ENCODE data around the gene STK24.
"Not testable (repeated sequence)": the region's sequence is repeated elsewhere in the genome, so short reads cannot be mapped to it uniquely, and the experiment has no call there.

The STK24 gene

DNA sequence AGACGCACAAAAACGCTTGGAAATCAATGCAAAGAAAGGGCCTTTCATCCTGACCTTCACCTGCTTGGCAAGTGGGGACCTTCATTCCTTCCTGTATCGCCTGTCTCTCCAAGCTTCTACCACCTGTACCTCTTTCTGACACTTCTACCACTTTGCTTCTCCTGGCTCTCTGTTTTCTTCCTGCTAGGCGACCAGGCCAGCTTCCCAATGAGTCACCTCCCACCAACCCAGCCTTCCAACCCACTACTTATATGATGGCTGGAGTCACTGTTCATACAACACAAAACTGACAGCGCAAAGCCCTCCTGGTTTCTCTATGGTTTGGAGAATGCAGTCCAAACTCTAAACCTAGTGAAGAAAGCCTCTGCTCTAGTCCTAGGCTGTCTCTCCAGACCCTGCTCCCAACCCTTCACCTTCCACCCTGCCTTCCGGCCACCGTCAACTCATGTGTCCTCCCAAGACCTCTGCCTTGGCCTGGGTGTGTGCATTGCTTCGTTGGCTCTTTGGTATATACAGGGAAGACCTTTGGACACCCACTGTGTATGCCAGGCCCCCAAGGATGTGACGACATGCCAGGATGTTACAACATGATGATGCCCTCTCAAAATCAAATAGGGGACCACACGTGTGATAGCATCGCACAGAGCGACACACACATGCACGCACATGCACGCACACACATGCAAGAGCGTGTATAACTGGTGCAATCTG, 148.5 kb downstream of the STK24 start:
- no peak for DNase-seq

DNA sequence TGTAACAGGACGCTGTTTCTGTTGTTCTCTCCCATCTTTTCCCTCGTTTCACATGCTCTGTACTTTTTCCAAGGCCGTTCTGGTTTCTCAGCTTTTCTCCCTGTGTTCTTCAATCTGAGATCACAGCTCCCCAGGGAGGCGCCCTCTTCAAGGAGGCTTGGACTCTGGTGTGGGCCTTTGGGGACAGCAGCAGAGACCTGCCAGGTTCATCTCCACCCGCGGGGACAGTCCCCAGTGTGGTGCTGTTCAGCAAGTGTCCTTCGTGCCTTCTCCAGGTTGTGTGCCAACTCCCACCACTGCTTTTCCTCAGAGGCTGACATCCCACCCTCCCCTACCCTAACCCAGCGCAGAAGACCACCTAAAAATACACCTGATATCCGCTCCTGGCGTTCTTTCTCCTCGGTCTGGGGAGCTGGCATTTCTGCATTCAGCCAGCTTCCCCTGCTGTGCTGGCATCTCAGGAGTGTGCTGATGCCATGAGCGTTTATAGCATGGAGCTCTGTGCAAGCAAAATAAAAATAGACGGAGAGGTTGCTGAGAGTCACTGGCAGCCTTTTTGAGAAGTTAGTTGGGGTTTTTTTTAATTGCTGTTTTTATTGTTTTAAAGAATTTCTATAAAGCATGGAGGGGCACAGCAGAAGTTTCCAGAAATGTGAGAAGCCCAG, 149.4 kb downstream of the STK24 start:
- no peak for DNase-seq

DNA sequence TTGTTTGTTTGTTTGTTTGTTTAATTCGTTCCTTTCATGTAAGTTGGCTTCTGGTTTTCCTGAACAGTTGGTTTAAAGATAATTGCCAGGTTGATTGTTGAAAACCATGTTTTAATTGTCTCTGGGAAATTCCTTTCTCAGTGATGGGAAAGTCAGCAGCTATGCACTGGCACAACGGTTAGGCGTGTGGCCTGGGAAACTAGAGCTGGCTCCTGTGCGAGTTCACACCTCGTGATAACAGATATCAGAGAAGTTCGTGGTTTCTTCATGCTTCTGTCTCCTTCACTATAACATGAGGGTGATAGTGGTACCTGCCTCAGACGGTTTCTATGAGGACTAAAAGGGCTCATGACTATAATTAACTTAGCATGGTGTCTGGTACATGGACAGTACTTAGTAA, 153.5 kb downstream of the STK24 start:
- no peak for DNase-seq

- DNase-seq = no peak
These were observed 154.9 kb downstream of the STK24 start for GRCh38 chr13:98422046-98422445.

DNA sequence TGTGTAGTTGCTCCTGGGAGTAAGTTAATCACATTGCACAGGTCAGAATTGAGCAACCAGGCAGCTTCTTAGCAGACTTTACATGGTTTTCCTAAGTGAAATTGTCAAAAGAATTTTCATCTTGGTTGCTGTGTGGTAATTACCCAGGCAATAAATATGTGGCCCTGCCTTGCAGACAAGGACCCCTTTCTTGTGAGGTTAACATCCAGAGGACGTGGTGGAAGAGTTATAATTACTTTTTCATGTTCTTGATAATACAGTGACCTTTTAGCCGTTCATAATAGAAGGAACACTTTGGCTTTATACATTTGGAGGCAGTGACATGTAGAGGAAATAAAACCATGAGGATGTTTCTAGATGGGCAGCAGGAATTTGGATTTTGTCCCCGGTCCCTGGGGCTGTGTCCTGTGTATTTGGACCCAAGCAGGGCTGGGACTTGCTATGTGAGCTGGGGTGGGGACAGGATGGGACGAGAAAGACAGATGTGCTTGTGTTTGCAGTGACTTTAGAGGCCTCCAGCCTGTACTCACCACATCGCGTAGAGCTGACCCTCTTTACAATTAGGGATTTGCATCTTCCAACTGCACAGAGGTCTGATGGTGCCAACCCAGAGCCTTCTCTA, 156.2 kb downstream of the STK24 start:
- DNase-seq = no peak

DNA sequence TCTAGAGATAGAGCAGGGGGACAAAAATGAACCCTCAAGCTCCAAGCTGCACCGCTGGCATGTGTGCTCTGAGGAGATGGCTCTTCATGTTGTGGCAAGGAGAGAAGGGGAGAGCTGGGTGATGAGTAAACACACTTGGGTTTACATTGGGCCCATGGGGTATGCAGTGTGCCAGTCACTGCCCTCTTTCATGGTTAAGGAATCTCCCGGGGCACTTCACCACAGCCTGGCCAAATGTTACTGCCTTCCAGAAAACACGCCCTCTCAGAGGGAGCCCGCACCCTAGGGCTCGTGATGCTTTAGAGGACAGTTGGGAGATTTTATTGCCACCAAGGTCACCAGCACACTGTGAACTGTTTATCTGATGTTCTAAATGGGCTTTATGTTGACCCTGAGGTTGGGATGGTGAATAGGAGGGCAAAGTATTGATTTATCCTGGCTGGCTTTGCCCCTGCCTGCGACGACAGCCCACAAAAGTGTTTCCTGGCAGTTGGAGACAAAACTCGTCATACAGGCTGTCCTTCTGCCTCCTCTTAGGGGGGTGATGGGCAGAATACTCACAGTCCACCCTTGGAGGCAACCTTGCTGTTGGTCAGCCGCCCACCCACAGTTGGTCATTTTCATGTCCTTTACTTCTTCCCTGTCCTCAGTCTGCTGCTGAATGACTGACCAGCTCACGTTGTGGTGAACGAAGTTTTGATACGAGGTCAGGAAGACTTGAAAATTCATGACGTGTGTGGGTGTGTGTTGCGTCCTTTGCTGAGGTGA, 156.9 kb downstream of the STK24 start:
- no peak for DNase-seq

DNA sequence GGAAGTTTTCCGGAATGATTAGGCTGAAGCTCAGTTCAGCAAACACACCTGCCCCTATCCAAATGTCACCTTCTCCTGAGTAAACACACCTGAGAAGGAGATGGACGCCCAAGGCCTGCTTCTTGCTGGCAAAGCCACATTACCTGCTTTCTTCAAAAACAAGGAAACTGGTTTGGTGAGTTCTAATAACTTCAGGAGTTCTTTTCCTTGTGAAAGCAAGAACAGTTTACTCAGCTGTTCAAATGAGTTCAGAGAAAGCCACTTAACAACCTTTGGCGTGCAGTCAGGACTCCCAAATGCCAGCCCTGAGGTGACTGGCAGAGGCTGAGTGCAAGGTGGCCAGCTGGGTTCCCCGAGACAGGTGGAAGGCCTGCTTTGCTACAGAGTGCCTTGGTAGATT, 160.5 kb downstream of the STK24 start:
- DNase-seq = no peak

GRCh38 chr13:98415326-98416070, 161.4 kb downstream of the STK24 start:
- no peak for DNase-seq

DNA sequence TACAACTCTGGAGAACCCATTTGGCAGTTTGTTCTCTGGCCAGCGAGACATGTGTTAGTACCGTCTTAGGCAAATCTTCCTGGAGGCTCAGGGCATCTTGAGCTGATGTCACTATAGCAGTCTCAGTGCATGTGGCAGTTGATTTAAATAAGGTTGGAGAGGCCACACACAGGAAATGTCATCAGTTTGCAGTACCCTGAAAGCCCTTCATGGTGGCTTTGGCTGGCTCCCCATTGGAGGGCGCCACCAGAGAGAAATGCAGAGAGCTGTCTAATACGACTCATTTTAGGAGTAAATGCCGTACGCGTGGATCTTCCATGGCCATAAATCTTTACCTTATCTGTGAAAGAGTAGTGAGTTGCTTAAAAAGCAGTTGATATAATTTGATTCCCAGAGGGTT, 163.1 kb downstream of the STK24 start:
- DNase-seq = no peak

- DNase-seq = not testable (repeated sequence)
These were observed 163.6 kb downstream of the STK24 start for GRCh38 chr13:98413278-98413677.

GRCh38 chr13:98411617-98412265, 165.2 kb downstream of the STK24 start:
- no peak for DNase-seq

- no peak for DNase-seq
These were observed 165.9 kb downstream of the STK24 start for GRCh38 chr13:98411013-98411412.

GRCh38 chr13:98410612-98411011, 166.3 kb downstream of the STK24 start:
- no peak for DNase-seq

DNA sequence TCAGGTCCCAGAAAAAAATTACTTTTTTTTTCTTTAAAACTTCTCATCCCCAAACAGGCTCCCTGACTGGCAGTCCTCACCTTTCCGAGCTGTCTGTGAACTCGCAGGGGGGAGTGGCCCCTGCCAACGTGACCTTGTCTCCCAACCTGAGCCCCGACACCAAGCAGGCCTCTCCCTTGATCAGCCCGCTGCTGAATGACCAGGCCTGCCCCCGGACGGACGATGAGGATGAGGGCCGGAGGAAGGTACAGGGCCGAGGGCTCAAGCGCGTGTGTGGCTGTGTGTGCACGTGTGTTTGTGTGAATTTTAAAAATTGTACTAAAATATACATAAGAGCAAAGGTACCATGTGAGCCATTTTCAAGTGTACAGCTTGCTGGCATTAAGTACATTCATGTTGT, 167.6 kb downstream of the STK24 start:
- DNase-seq = no peak

DNA sequence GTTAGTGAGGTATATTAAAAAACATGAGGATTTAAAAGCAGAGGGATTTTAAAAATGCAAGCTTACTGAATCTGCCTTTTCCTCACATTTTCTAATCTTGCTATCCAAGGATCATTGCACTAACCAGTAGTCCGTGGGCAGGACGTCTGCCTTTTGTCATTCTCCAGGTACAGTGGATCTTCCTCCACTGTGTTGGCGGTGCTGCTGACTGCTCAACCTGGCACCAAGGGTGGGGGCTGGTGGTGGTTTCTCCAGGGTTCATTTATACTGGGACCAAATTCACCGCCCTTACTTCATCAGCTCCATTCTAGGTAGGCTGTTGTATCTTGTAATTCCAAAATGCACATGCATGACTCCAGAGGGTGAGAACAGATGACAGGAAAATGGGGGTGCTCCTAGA, 169.3 kb downstream of the STK24 start:
- DNase-seq = no peak

- no peak for DNase-seq
These were observed 169.9 kb downstream of the STK24 start for GRCh38 chr13:98406971-98407370.

- no peak for DNase-seq
These were observed 170.5 kb downstream of the STK24 start for GRCh38 chr13:98406427-98406826.

- DNase-seq = no peak
These were observed 171.1 kb downstream of the STK24 start for GRCh38 chr13:98405690-98406344.

DNA sequence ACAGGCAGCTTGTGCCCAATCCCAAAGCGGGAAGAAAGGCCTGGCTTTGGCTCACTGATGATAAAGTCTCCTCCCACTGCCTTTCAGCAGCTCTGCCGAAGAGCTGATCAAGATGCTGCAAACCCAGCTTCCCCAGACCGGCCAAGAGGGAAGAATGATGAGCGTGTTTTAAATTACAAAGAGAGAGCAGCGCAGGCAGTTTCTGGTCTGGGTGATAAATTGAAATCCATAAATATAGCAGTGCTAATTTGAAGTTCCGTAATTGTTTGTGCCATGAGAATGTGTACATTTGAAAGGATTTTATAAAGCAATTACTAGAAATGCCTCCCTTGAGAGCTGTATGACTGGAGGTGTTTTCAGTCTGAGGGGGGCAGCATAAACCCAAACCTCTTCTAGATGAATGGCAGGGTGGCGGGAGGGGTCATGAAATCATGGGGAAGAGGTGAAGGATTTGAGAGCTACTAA, 171.8 kb downstream of the STK24 start:
- no peak for DNase-seq

DNA sequence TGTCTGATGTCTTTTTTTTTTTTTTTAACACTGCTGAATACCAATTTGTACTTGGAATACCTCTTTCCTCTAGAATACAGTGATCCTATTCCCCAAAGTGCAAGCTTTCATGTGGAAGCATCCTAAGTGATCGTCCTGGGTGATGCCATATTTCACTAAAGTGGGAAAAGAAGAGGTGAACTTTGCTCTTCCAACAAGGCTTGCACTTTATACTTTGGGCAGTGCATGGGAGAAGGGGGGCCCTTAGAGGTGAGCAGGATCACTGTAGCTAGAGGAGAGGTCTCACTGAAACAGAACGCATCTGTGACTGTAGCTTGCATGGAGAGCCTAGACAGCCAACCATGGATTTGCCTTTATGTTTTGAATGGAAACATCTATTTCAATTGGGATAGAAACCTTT, 173.8 kb downstream of the STK24 start:
- no peak for DNase-seq

DNA sequence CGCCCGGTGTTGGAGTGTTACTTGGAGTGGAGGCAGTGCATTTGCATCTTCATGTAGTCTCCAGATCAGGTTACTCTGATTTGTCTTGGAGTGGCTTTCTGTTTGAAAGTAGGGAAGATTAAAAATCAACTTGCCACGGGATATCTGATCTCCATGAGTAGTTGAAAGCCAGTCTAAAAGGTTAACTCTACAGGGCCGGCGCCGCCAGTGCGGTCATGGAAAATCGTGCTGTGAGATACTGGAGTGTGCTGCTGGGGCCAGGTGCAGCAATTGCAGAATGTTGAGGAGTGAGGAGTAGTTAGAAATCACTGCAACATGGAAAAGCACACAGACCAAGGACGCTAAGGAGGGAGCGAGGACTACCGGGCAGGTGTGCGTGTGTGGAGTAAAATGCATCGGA, 175.0 kb downstream of the STK24 start:
- no peak for DNase-seq

DNA sequence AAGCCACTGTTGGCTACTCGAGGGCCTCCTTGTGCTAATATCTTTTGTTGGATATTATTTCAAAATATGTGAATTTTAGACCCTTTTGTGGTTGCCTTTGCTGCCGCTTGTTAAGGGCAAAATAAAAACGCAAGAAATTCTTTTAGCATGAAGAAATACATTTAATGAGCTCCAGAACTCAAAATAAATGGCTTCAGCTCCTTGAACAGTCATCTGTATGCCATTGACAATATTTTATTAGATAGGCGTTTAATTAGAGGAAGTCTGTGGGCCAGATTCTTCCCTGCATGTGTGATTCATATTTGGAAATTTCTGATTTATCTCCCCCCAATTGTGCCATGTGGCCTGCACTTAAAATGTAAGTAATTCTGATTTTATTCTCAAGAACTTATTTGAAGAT, 177.2 kb downstream of the STK24 start:
- DNase-seq = no peak
